ENCODE data around the gene FOXB2. TPM values are rescaled to one million over a fixed set of nuclear protein-coding genes. Genes with fewer than 3 reads are reported as not detected.
A peak's percentile ranks its signal among the peaks of the same experiment; 100 is the strongest.

FOXB2 gene
- total and polyA plus RNA-seq, 2 of the 8 experiments (the other 6 are each of a cell fraction or from before 2014, with no cell fraction given), result 0.15 to 0.22 TPM

DNA sequence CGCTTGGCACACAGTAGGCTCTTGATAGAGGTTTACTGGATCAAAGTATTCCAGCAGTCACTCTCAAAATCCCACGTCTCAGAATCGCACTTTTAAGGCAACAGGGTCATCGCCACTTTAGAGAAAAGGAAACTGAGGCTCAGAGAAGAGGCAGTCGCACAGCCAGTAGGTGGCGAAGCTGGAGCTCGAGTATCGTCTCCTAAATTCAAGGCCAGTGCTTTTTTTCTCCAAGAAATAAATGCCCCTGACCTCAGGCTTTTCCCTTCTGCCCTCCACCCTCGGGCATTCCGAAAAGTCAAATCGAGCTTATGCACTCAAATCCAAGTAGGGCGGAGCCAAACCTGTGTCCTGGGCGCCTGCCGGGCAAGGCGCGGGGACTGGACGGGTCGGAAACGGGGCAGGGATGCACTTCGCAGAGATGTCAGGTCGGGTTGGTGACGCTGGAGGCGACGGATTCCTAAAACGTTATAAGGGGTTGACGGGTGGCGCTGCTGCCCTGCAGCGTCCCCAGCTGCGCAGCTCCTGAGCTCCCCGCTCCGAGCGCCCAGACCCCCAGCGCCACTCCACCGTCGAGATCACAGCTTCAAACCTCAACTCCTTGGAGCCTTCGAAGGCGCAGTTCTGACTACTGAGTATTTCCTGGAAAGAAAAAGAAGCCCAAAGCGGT lies 4.7 kb upstream of the FOXB2 start (continued):
- 0 out of 2 replicates have a peak, but pooled peaks have one; percentile 15 for TF ChIP-seq CREB1 (IDR thresholded peaks at IDR 0.05)
- no peak for TF ChIP-seq SP1 (IDR thresholded peaks at IDR 0.05; ENCODE audit: low read depth, low read length)
- TF ChIP-seq NRF1 (IDR thresholded peaks at IDR 0.05; ENCODE audit: low read depth, low read length), result no peak
- no peak for TF ChIP-seq BCL11A (IDR thresholded peaks at IDR 0.05; ENCODE audit: low read depth in 2 of 2, low read length in 2 of 2)
- no peak for TF ChIP-seq POLR2A (IDR thresholded peaks at IDR 0.05; ENCODE audit: control extremely low read depth in 1 of 2, low read depth in 2 of 2, low read length in 2 of 2)
- TF ChIP-seq RAD21 (IDR thresholded peaks at IDR 0.05 in 1 of 2, conservative IDR thresholded peaks at IDR 0.05 in 1 of 2; ENCODE audit: low read depth in 2 of 2, low read length in 2 of 2), result peak; percentile 36 to 44
- no peak for TF ChIP-seq ZNF274 (IDR thresholded peaks at IDR 0.05; ENCODE audit: borderline replicate concordance, extremely low read depth, low read length)
- no peak for TF ChIP-seq SAP30 (IDR thresholded peaks at IDR 0.05; ENCODE audit: insufficient read depth, insufficient replicate concordance, low read length)
- TF ChIP-seq EZH2 (IDR thresholded peaks at IDR 0.05; ENCODE audit: low read depth, low read length, severe bottlenecking), result peak; percentile 58
- TF ChIP-seq EGR1 (IDR thresholded peaks at IDR 0.05; ENCODE audit: borderline replicate concordance, low read depth, low read length), result no peak
- TF ChIP-seq, protein P1, sequence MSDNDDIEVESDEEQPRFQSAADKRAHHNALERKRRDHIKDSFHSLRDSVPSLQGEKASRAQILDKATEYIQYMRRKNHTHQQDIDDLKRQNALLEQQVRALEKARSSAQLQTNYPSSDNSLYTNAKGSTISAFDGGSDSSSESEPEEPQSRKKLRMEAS (IDR thresholded peaks at IDR 0.05), result no peak
- TF ChIP-seq EP300 (IDR thresholded peaks at IDR 0.05; ENCODE audit: borderline replicate concordance in 1 of 2, low read depth in 2 of 2, low read length in 2 of 2), result no peak

All from H1 (cell line).